ENCODE results near the gene HYI.

The HYI gene

GRCh38 chr1:43444151-43444828, 9.4 kb downstream of the HYI start:
- no peak for DNase-seq (ENCODE audit: low read depth in 2 of 2)

DNA sequence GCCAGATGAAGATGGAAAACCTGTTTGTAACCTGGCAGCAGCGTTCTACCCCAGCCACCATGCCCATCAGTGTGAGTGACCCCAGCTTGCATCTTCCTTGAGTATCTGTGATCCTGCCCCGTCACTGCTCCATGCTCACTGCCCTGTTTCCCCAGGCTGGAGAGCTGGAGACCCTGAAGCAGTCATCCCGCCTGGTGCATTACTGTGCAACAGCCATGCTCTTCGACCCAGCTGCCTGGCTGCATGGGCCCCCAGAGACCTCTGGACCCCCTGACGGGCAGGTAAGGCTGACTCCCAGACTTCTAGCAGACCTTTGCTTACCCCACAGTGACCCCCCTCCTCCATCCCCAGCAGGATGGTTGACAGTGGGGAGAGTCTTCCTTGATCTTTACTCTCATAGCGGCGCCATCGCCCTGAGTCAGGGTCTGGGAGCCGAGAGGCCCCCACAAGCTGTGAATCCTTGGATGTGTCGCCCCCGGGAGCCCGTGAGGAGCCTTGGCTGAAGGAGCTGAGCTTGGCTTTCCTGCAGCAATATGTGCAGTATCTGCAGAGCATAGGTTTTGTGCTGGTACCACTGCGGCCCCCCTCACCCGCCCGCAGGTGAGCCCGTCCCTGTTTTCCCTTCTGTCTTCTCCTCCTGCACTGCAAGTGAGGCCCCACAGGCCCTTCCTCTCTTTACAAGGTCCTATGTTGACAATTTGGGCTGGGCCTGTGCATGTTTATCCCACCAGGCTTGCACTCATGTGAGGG, 10.4 kb downstream of the HYI start:
- DNase-seq (ENCODE audit: low read depth in 2 of 2), result no peak

- DNase-seq (ENCODE audit: low read depth in 2 of 2), result no peak
These were observed 11.0 kb downstream of the HYI start for GRCh38 chr1:43442756-43443155.

DNA sequence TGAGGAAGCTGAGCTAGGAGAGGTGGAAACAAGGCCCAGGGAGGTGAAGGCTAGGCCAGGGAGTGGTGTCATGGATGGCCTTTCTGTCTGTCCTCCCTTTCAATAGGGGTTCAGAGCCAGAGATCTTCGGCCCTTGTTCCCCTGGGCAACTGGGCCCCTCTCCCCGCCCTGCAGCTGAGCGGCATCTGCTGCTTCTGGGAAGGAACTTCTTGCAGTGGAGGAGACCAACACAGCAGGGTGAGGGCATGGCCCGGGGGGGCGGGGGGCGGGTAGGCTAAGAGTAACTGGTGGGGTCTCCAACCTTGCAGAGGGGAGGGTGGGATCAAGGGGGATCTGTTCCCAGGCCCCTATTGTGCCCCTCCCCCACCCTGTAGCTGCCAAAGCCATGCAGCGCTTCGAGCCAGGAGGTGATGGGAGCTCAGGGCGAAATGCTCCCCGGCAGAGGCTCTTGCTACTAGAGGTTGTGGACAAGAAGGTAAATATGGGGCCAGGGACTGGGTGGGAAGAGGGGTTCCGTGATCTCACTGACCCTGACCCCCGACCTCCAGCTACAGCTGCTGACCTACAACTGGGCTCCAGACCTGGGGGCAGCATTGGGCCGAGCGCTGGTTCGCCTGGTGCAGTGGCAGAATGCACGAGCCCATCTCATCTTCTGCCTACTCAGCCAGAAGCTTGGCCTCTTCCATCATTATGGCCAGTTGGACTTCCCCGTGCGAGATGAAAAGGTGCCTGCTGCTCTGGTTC, 11.7 kb downstream of the HYI start:
- DNase-seq (ENCODE audit: low read depth in 2 of 2), result no peak

- DNase-seq (ENCODE audit: low read depth in 2 of 2), result no peak
These were observed 12.4 kb downstream of the HYI start for GRCh38 chr1:43441166-43441893.

DNA sequence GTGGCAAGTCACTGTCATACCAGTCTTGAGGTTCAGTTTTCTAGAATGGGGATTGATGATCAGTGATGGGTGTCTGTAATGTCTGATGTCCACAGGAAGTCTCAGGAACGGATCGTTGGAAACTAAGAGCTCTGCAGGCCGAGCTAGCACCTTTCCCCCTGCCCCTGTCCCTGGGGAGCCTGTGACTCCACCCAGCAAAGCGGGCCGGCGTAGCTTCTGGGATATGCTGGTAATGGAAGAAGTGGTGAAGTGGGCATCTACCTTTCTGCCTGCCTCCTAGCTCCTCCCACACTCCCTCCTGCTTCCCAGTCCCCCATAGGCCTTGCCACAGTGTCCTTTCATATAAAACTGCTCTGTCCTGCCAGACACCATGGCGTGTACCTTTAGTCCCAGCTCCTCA, 13.4 kb downstream of the HYI start:
- DNase-seq (ENCODE audit: low read depth in 2 of 2), result no peak

- DNase-seq (ENCODE audit: low read depth in 2 of 2), result no peak
These were observed 13.9 kb downstream of the HYI start for GRCh38 chr1:43439781-43440180.

DNA sequence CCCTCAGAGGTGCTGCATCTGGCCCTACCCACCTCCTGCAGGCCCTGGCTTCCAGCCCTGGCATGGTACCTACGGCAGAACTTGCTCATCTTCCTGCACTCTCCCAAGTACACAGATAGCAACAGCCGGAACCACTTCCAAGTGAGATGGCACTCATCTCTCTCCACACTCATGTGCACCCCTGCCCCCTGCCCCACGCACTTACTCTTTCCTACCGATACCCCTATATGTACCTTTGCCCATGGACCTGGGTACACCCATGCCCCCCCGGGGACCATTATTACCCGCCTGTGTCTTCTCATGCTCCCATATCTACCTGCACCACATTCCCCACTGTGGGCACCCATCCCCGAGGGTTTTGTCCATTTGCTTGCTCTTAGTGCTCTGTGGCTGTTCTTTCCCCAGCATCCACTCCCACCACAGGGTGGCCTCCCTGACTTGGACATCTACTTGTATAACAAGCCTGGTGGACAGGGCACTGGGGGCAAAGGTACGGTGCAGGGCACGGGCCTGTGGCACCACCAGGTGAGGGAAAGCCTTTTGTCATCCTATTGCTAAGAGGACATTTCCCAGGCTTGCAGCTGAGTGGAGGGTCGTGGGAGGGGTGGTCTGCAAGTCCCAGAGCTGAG, 14.7 kb downstream of the HYI start:
- DNase-seq (ENCODE audit: low read depth in 2 of 2), result no peak

GRCh38 chr1:43438576-43438952, 15.2 kb downstream of the HYI start:
- DNase-seq (ENCODE audit: low read depth in 2 of 2), result no peak

DNA sequence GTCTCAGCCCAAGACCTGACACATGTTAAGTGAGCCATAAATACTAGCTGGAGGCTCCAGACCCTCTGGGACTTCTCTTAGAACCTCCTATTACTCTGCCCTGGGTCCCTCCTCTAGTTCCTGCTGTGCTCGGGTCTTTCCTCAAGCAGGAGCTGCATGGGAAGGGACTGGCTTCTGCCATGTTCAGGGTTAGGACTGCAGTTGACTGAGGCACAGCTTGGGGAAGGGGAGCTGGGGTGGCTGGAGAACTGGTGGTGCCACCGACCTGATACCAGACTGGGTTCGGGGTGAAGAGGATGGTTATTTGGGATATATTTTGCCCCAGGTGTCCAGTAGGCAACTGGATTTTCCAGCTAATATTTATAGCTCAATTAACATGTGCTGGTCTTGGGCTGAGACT, 15.7 kb downstream of the HYI start:
- DNase-seq (ENCODE audit: low read depth in 2 of 2), result no peak

DNA sequence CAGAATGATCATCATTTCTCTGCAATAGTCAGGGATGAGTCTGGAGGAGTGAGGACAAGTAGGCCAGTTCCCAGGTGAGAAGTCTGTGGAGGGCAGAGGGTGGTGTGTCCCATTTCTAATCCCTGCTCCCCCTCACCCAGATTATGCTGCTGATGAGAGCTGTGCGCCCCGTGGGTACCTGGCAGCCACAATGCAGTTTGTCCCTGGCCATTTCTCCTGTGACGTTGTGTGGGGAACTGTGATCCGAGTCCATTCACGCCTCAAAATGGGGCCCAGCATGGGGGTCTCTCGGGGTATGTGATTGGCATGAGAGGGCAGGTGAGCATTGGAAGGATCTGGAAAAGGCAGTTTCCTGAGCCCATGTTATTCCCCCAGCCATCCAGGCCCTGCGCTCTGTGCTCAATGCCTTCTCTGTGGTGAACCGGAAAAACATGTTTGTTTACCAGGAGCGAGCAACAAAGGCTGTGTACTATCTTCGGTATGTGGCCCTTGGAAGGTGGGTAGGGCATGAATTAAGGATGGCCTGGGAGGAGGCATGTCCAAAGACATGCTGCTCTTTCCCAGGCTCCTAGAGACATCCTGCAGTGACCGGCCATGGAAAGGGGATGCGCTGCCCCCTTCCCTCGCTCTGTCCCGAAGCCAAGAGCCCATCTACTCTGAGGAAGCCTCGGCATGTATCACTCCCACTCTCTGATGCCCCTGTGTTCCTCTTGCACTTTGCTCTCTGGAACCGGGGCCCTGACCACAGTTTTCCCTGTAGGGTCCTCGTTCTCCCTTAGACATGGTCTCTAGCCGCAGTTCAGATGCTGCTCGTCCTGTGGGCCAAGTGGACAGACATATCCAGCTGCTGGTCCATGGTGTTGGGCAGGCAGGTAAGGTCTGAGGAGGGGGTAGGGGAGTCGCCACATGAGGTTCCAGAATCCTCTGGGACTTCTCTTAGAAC, 16.4 kb downstream of the HYI start:
- no peak for DNase-seq (ENCODE audit: low read depth in 2 of 2)

GRCh38 chr1:43436371-43436770, 17.4 kb downstream of the HYI start:
- no peak for DNase-seq (ENCODE audit: low read depth in 2 of 2)

DNA sequence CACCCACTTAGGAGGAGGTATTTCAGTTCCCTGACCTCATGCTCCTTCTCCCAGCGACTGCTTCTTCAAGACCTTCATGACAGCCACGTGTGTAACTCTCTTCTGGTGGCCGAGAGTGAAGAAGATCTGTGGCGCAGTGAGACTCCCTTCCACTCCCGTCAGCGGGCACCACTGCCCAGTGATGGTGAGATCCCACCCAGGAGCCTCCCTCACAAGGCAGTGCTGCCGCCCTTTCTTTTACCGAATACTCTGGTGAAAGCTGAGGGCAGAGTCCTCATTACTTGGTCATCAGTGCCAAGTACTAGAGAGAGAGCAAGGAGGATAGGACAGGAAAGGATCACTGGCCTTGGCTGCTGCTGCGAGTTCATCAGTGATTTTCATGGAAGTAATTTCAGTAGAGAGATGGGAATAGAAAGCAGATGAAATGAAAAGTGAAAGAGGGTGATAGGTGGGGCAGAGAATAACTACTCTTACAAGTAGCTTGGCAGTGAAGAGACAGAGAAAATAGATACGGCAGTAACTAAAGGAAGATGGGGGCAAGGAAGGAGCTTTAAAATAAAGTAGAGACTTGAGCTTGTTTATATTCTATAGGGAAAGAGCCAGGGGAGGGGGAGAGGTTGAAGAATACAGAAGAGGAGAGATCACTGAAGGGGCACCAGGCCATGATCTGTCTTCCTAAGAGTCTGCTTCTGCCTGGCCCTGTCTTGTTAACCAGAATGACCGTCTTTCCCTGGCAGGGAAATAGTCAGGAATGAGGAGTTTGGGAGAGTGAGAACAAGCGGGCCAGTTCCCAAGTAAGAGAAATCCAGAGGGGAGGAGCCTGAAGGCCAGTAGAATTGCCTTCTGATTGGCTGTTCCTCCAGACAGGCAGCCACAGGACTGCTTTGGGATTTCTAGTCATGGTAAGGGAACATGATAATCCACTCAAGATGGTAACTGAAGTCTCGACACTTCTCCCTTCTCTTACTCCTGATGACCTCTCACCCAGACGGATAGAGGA, 18.3 kb downstream of the HYI start:
- no peak for DNase-seq (ENCODE audit: low read depth in 2 of 2)

DNA sequence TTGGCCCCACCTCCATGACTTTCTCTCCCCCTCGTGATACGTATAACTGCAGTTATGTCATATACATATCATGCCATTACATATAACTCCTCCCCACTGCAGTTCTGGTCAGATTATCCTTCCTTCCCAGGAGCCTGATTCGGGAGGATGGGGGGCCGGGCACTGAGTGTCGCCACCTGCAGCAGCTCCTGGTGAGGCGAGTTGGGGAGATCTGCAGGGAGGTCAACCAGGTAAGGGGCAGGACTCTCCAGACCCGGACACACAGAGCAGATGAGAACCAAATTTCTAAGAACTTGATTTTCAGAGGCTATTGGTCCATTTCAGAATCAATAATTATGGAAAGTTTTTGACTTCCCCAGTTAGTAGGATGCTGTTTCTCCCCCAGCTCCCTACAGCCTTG, 19.5 kb downstream of the HYI start:
- DNase-seq (ENCODE audit: low read depth in 2 of 2), result no peak

- no peak for DNase-seq (ENCODE audit: low read depth in 2 of 2)
These were observed 20.8 kb downstream of the HYI start for GRCh38 chr1:43432907-43433306.

DNA sequence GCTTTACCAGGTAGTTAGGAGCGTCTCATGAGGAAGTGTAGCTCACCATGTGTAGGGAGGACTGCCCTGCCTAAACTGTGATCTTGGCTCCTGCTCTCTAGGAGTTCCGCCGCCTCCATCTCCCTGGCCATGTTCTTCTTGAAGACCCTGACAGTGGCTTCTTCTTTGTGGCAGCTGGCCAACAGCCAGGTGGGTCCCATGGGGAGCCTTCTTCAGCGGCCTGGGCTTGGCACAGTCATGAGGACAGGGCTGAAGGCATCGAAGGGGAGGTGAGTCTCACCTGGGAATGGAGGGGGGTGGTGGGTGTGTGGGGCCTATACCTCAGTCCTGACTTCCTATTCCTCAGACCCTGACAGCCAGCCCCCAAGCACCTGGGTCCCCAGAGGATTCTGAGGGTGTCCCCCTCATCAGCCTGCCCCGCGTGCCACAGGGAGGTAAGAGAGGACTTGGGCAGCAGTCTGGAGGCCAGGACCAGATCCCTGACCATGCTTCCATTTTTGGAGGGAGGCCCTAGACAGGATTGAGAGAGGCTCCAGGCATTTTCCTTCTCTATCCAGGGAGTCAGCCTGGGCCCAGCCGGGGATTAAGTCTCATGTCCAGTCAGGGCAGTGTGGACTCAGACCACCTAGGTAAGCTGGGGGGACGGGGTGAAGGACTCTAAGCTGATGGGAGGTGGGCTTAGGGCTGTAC, 21.4 kb downstream of the HYI start:
- no peak for DNase-seq (ENCODE audit: low read depth in 2 of 2)

- DNase-seq (ENCODE audit: low read depth in 2 of 2), result no peak
These were observed 22.1 kb downstream of the HYI start for GRCh38 chr1:43431676-43432075.

DNA sequence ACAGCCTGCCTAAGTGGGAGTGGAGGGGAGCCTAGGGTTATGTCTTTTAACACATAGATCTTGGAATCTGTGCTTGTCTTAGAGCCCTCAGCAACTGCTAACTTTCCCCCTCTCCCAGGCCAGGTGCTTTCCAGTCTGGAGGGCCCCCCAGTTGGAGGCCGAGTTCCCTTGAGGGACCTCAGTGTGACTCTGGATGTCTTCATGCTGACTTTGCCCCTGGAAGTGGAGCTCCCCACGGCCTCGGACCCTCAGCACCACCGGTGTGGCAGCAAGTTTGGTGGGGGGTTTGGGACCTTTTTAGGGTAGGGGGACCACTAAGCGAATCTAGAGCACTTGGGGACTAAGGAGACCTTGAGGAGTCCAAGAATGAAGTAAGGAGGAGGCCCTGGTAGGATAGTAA, 22.9 kb downstream of the HYI start:
- no peak for DNase-seq (ENCODE audit: low read depth in 2 of 2)

- no peak for DNase-seq (ENCODE audit: low read depth in 2 of 2)
These were observed 25.8 kb downstream of the HYI start for GRCh38 chr1:43427941-43428340.

All from stimulated activated CD4-positive, alpha-beta T cell treated with anti-CD3 and anti-CD28 coated beads, Interleukin-15, amount 100 ng/mL, for 48 hours (primary cell).